Subcutaneous adipose tissue (tissue), 4 donors: ENCODE results near the gene SLPI. TPM values are rescaled to one million over a fixed set of nuclear protein-coding genes. Genes with fewer than 3 reads are reported as not detected.

ENCODE experiments used
- total RNA-seq, 4 donors: library from RNA; depleted of rRNA; stranded (reverse); fragments of >200 nt; gene quantifications; one replicate each; pipeline ENCODE4 v1.1.0, GENCODE V29; 2016
- TF ChIP-seq, protein P1 (sequence below): fragments of 450-650 bp; IDR thresholded peaks from one replicate; pipeline ENCODE4 v1.5.1; 2016; ENCODE audit warnings: low read depth, mild to moderate bottlenecking, control low read depth, antibody characterized with exemption, moderate library complexity

The SLPI gene, protein sequence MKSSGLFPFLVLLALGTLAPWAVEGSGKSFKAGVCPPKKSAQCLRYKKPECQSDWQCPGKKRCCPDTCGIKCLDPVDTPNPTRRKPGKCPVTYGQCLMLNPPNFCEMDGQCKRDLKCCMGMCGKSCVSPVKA
- 10 to 100 TPM in 3 of 4 donors, 1 to 10 TPM in 1; 7.0 to 52.3 (median 22.9) TPM for total RNA-seq

DNA sequence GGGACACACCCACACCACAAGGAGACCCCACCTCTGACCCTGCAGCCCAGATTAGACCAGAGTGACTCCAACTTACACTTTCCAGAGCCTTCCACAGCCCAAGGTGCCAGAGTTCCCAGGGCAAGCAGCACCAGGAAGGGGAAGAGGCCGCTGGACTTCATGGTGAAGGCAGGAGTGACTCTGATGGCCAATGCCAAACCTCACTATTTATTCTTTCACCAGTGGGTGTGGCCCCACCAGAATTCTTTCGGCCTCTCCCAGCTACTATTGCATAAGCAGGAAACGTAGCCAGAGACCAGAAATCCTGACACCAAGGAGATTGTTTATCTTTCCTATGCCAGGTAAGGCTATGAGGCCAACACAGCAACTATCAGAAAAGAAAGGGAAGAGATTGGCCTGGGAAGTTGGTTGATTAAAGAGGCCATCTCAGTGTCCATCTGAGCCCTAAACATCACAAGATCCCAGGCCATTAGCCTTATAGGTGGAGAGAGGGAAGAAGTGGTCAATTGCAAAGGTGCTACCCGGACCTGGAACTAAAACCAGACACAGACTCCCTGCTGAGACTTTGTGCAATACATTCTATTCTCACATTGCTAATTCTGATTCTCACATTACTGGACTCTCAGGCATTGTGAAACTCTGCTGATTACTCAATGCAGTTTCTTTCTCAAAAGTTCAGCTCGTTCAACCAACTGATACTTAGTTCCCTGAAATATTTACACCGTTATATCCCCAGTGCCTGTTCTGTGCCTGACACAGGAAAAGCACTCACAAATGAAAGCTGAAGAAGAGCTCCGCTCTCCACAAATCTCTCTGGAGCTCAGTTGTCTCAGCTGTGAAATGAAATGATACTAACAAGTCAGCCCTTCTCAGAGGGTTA, at the start of gene SLPI:
Gene SLPI, minus strand, starts transcription at position 182 of the 880 bp plus-strand sequence. Its CDS starts 21 bp downstream, at position 161.
- TF ChIP-seq, protein P1, sequence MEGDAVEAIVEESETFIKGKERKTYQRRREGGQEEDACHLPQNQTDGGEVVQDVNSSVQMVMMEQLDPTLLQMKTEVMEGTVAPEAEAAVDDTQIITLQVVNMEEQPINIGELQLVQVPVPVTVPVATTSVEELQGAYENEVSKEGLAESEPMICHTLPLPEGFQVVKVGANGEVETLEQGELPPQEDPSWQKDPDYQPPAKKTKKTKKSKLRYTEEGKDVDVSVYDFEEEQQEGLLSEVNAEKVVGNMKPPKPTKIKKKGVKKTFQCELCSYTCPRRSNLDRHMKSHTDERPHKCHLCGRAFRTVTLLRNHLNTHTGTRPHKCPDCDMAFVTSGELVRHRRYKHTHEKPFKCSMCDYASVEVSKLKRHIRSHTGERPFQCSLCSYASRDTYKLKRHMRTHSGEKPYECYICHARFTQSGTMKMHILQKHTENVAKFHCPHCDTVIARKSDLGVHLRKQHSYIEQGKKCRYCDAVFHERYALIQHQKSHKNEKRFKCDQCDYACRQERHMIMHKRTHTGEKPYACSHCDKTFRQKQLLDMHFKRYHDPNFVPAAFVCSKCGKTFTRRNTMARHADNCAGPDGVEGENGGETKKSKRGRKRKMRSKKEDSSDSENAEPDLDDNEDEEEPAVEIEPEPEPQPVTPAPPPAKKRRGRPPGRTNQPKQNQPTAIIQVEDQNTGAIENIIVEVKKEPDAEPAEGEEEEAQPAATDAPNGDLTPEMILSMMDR = no peak

DNA sequence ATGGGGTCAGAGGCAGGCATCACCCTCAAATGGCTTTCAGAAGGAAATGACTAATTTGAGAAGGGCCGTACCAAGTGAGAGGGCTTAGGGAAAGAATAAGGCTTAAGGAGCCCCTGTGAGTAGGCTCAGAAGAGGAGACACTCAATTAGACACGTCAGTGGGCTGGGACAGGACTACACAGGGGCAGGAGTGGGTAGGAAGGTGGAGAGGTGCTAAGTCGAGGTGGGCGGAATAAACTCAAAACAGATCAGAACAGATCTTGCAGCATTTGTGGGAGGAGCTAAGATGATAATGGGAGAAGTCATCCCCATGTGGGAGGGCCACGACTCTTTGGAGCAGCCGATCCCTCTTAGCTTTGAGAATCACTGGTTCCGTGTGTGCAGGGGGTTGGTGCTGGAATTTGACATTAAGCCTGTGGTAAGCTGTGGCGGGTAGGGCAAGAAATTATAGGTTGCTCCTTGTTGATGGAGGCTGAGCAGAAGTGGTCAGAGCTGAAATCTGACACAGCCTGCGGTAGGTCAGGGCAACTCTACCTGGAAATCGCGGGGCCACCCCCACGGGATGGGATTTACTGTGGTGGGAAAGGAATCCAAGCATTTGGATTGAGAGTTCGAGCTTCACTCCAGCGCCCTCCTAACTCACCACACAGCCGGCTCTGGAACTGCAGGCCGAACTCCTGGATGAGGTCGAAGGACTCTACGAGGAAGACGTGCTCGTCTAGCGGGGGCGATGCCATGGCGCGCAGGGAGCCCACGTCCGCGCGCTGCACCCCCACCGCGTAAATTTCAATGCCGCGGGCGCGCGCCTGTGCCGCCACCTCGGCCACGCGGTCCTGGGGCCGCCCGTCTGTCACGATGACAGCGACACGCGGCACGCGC, 49.5 kb upstream of the SLPI start:
- TF ChIP-seq, protein P1 = no peak

DNA sequence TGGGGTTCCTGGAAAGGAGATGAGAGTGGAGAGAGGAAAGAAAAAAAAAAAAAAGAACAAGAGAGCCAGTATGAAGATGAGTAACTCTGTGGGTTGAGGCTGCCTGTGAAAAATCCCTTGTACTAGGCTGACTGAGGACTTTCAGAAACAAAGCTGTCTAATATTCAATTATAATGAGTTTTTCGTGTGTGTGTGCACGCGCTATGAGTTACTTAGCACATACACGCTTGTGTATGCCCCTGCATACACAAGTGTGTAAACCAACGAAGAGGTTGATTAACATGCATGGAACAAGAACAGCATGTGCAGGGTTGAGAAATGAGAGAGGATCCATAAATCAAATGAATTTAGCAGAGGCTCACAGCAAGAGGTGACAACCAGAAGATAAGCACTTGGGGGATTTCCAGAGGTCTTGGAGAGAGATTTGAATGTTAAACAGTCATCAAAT, 47.5 kb upstream of the SLPI start:
- TF ChIP-seq, protein P1 = no peak

DNA sequence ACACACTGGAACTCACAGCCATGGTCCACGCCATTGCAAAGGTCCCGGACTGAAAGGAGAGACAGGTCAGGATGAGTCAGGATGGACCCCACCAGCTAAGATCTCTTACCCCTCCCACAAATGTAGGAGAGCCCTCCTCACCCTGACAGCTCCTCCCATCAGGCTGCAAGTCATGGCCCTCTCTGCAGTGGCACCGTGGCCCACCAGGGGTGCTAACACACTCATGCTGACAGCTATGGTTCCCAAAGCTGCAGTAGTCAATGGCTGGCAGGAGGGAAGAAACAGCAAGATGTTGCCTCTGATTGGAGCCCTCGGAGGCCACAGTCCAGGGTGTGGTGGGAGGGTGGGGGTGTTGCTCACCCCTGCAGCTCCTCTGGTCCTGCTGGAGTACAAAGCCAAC, 46.6 kb upstream of the SLPI start:
- TF ChIP-seq, protein P1 = no peak

DNA sequence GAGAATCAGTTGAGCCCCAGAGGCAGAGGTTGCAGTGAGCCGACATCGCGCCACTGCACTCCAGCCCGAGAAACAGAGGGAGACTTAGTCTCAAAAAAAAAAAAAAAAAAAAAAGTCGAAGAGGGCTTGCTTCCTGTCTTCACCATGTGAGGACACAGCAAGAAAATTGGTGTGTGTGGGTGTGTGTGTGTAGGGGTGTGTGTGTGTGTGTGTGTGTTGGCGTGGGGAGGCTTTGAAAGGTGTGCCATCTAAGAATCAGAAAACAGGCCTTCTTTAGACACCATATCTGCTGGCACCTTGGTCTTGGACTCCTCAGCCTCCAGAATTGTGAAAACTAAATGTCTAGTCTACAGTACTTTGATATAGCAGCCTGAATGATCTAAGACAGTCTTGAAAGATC, 45.4 kb upstream of the SLPI start:
- TF ChIP-seq, protein P1 = no peak

DNA sequence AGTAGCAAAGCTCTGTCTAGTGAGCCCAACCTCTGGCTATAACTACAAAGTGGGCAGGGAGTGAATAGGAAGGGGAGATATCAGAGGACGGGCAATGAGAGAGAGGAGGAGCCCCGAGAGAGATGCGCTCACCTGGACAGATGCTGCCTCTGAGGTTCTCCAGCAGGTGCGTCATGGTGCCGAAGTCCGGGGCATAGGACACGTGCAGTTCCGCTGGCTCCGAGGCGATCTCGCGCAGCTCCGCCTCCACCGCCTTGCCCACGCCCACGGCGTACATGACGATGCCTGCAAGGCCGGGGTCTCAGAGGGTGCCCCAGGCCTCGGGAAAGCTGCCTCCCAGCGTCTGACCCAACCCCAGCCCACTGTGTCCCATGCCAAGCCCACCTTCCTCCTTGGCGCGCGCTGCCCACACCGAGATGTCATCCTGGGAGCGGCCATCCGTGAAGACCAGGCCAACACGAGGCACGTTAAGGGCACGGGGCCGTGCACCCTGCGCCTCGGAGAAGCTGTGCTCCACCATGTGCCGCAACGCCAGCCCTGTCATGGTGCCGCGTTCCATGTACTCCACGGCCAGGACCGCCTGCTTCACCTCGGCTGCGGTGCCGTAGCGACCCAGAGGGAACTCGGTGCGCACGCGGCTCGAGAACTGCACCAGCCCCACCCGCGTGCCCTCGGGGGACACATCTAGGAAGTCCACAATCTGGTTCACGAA, 43.6 kb upstream of the SLPI start:
- TF ChIP-seq, protein P1 = no peak
